ENCODE results near the gene NTNG2.

DNA sequence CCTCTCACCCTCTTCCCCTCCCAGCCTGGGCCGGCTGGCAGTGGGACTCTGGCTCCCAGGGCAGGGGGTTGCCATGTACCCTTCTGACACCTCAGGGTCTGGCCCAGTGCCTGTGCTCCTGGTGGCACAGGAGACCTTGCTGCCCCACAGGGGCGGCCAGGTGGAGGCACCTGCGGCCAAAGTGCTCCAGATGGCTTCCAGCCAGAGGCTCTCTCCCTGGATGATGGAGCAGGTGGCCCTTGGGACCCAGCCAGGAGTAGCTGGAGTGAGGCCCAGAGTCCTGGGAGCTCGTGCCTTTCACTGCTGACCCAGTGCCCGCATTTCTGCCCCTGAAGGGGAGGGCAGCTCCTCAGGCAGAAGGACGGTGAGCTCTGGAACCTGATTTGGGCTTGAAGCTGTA is 87.3 kb downstream of the NTNG2 start:
- TF ChIP-seq, protein P1, sequence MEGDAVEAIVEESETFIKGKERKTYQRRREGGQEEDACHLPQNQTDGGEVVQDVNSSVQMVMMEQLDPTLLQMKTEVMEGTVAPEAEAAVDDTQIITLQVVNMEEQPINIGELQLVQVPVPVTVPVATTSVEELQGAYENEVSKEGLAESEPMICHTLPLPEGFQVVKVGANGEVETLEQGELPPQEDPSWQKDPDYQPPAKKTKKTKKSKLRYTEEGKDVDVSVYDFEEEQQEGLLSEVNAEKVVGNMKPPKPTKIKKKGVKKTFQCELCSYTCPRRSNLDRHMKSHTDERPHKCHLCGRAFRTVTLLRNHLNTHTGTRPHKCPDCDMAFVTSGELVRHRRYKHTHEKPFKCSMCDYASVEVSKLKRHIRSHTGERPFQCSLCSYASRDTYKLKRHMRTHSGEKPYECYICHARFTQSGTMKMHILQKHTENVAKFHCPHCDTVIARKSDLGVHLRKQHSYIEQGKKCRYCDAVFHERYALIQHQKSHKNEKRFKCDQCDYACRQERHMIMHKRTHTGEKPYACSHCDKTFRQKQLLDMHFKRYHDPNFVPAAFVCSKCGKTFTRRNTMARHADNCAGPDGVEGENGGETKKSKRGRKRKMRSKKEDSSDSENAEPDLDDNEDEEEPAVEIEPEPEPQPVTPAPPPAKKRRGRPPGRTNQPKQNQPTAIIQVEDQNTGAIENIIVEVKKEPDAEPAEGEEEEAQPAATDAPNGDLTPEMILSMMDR (IDR thresholded peaks at IDR 0.05; ENCODE audit: low read length): no peak
- TF ChIP-seq EZH2 (optimal IDR thresholded peaks at IDR 0.05; ENCODE audit: low read depth, low read length) (no peak), EZH2phosphoT487 (IDR thresholded peaks at IDR 0.05; ENCODE audit: low read length) (no peak)
